CD4-positive, alpha-beta T cell treated with Interleukin-17A for 1 hour (primary cell): Measurements from ENCODE around the gene RBM25.

ENCODE experiments used
- DNase-seq: peaks from one replicate; pipeline ENCODE4 v3.0.0-alpha.2; 2020

RBM25 gene

GRCh38 chr14:73172500-73172899 lies 114.2 kb downstream of the RBM25 start:
- no peak for DNase-seq

- DNase-seq = peak; percentile 50
These were observed 114.9 kb downstream of the RBM25 start for GRCh38 chr14:73173092-73173735.
